Stimulated activated CD4-positive, alpha-beta T cell treated with anti-CD3 and anti-CD28 coated beads, Interleukin-4, amount 100 ng/mL, for 4 hours (primary cell): ENCODE results near the gene GRID1.

Experiments used
- DNase-seq, 2 experiments: peaks; one replicate each; pipeline ENCODE4 v3.0.0-alpha.2; 2020

Gene GRID1

GRCh38 chr10:86164174-86164774, 202.3 kb downstream of the GRID1 start:
- DNase-seq, result no peak

- DNase-seq, result no peak
Observed at GRCh38 chr10:86163522-86164173, 202.9 kb downstream of the GRID1 start.

DNA sequence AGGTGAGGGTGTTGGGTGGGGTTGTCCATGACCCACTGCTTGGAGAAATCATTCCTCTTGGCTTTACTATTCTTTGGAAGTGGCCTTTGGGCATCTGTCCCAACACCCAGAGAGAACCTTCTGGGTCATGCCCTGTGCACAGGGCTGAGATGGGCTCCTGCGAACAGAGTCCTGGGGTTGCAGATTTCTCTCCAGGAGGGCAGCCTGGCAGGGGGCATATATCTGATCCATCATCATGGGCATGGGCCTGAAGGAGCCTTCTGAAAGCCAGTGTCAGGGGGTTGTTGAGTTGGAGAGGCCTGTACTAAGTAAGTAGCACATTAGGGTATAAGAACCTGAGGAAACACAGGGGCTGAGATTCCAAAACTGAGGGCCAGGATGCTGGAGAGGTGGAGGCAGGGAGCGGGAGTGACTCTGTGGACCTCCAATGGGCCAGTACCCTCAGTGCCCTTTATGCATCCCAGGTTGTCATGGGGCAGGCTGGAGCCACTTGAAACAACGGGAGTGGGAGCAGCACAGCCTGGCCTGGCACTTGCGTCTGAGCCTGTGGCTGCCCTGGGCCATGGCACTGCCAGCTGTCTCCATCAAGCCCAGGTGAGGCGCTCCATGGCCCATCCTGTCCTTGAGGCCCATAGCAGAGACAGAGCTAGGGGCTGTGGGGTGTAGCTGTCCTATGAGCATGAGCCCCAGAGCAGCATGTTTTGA, 203.7 kb downstream of the GRID1 start:
- no peak for DNase-seq

DNA sequence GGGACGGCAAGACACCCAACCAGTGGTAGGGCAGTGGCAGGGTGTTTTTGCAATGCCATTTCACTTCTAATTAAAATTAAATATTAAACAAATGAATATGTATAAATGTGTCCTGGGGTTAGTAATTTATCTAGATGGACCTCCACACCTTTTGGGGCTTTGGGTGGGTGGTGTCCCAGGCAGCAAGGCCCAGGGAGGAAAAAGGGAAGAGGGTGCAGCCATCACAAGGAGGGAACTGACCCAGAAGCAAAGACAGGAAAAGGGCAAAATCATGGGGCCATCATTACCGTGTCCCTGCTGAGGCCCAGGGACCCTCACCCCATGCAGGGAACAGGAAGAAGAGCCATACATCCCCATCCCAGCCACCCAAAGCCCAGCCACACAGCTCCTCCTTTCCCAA, 204.6 kb downstream of the GRID1 start:
- DNase-seq, result no peak

- DNase-seq, result no peak
Observed at GRCh38 chr10:86160890-86161585, 205.6 kb downstream of the GRID1 start.

GRCh38 chr10:86159797-86160196, 206.8 kb downstream of the GRID1 start:
- no peak for DNase-seq

DNA sequence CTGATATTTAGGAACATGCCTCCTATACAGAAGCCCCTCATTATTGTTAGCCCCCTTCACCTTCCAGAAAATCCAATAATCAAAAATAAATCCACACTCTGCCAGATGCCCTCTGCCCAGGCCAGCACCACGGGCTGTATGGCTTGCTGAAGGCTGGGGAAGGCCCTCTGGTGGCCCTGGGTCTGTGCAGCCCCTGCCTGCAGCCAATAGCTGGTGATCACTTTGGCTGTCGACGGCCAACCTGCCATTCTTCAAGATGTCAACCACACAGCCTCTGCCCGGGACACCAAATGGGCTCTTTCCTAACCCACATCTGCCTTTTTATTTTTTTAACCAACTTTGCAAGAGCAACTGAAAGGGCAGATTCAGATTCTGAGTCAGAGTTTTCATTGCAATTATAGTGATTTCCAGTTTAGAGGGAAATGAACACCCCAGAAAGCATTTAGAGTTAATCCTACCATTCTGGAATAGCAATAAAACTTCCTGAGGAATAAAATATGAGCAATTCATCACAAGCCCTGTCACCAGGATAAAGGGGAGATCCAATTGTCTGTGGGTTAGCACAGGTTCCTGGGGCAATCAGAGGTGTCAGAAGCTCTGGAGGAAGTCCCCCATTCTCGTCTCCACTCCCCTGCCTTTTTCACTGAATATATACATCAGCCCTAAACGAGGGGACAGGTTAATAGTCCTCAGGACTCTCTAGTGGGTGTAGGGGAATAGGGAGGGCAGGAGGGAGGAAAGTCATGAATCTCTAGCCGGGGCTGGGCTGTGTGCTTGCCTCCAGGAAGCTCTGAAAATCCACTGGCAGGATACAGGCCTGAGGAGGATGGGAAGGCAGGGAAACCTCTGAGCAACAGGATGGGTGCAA, 211.3 kb downstream of the GRID1 start:
- DNase-seq, result no peak

DNA sequence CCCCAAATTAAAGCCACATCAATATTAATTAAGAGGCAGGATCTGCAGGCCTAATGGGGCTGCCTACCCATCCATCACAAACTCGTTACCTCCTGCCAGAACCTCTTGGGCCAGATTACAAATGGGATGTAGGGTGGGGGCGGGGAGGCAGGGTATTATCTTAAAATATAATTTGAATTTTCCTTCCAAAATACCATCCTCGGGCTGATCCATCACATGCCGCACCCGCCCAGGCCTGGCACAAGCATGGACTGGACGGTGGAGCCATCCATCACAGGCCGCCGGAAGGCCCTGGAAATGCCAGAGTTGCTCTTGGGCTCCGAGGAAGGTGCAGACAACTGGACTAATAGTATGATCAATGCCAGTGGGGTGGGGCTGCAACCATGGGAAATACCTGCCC, 212.8 kb downstream of the GRID1 start:
- DNase-seq, result no peak

- DNase-seq, result no peak
Observed at GRCh38 chr10:86152911-86153310, 213.7 kb downstream of the GRID1 start.

DNA sequence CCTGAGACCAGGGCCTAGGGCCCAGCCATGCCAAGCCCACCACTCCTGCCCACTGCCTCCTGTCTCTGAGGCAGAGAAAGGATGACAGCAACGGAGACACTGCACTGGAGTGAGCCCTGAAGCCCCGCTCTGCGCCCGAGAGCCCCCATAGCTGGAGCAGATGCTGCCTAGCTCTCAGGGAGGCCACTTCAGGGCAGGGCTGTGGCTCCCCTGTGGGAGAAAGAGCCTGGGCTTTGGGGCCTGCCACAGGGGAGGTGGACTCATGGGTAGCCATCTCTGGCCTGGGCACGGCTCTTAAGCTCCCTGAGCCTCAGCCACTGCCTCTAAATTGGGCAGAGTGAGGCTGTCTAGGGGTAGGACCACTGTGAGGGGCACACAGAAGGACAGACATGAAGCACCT, 214.2 kb downstream of the GRID1 start:
- DNase-seq, result no peak

DNA sequence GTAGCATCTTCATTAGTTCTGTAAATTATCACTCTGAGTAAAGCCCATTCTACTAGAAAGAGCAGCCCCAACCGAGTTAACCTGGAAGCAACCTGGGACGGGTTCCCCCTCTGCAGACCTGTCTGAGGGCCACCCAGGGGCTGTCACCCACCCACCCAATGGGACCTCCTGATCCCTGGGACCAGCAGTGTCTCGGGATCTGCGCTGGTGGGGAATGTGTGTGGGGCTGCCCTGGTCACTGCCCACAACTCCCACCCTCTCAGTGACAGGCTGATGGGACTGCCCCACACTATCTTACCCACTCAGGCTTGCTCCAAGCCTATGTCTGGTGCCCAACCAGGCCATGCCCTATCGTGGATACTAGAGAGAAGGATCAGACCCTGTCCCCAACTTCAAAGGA, 215.0 kb downstream of the GRID1 start:
- no peak for DNase-seq

GRCh38 chr10:86149257-86149656, 217.3 kb downstream of the GRID1 start:
- DNase-seq, result no peak

GRCh38 chr10:86148117-86148516, 218.5 kb downstream of the GRID1 start:
- DNase-seq, result no peak

DNA sequence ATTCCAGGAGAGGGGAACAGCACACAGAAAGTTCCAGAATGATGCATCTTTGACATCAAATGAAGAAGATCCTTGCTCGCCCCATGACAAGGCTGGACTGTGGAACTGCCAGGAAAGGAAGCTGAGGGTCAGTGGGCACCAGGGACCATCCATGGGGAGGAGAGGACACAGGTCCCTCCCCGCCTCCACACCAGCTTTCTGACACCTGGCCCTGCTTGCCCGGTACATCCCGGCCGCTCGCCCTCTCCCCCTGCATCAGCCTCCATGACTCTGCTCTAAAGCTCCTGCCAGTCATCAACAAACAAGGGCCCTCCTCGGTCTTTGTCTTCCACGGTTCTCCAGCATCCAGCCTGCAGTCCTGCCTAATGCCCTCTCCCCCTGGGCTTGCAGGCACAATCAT, 222.3 kb downstream of the GRID1 start:
- DNase-seq, result no peak

GRCh38 chr10:86141896-86142295, 224.7 kb downstream of the GRID1 start:
- DNase-seq, result no peak

DNA sequence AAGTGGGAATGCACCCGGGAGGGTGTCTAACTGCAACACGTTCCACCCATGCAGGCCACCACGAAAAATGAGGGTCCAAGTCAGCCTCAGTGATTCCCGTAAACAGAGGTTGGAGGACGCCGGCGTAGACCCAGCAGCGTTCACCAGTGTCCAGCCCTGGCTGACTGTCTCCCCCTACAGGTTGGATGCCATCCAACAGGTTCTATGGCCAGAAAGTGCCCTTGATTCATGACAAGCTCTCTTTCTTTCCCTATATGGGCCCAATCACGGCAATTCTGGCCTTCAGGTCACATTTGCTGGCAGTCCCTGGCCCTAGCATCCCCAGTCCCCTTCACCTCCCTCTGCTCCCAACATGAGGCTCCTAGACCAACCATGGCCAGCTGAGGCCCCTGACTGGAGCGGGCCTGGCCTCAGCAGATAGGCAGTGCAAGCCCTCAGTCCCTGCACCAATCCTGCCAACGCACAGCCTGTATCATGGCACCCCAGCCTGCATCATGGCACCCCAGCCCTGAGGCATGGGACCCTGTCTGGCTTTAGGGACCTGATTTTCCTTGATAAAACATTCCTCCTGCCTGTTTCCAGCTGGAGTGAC, 227.4 kb downstream of the GRID1 start:
- DNase-seq, result peak in 1 of 2 experiments; percentile 12

- no peak for DNase-seq
Observed at GRCh38 chr10:86138551-86139065, 228.0 kb downstream of the GRID1 start.

GRCh38 chr10:86137561-86137960, 229.0 kb downstream of the GRID1 start:
- no peak for DNase-seq

DNA sequence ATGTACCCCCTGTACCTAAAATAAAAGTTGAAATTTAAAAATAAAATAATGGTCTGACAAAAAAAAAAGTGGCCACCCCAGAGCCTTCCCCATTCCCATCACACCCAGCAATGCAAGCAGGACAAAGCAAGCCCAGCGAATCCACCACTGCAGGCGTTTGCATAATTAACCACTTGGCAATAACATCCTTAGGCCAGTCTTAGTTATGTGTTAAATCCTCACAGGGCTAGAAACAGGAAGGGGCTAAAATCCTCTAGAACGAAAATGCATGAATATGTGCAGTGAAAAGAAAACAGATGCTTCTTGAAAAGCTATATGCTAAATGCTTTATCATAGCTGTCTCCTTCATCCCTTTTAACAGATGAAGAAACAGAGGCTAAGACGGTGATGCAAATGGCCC, 229.7 kb downstream of the GRID1 start:
- DNase-seq, result no peak

DNA sequence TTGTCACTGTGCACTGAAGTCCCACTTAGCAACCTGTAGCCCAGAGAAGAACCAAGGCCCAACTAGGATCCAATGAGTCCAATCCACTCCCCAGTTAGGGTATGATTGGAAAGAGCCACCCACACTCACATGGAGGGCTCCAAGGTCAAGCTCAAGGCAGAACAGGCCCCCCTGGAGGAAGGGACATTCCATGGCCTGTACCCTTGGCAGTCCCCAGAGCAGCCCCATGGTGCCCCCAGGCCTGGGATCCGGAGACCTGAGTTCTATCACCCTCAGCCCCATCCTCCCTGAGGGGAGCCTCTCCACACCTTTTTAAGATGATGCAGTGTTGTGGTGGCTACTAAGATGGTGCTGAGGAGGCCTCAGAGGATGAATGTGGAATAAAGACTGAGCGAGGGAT, 231.4 kb downstream of the GRID1 start:
- no peak for DNase-seq

GRCh38 chr10:86130737-86131475, 235.7 kb downstream of the GRID1 start:
- no peak for DNase-seq
